NCI-H2196 (cell line): ENCODE results near the gene TRIM67.

Source experiments
- DNase-seq: peaks from one replicate; lab custom pipeline; 2025; ENCODE audit not compliant: unreplicated experiment; lab: John Stamatoyannopoulos, UW

TRIM67 gene

GRCh38 chr1:231232870-231233734 is 71.2 kb downstream of the TRIM67 start:
- no peak for DNase-seq

- no peak for DNase-seq
Measured at GRCh38 chr1:231233735-231234417, 72.0 kb downstream of the TRIM67 start.

DNA sequence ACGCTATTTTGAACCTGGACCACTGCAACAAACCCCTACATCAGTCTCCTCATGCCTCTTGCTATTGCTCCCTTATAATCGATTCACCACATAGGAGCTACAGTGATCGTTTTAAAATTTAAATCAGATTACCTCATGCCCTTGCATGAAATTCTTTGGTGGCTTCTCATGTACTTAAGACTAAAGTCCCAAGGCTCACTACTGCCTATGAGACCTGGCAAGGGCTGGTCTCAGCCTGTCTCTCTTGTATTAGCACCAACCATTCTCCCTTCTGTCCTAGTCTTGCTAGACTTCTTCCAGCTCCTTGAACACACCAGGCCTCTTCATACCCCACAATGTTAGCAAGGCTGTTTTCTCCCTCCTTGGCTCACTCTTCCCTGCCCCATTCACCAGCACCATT is 72.6 kb downstream of the TRIM67 start:
- DNase-seq: no peak

- DNase-seq: no peak
Measured at GRCh38 chr1:231235526-231236207, 73.8 kb downstream of the TRIM67 start.

DNA sequence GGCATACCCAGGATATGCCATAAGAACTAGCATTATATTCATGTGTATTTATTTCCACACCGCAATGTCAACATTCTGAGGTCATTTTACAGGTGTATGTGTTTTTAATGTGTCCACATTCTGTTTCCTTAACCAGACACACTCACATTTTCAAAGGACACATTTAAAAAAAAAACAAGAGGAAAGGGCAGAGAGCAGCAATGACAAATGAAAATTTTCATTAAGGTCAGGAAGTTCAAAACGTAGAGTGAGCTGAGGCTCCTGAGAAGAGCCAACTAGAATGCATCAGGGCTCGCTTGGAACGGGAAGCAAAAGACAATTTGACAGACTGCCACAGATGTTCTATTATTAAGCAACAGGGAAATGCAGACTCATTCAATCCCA is 74.3 kb downstream of the TRIM67 start:
- DNase-seq: peak; percentile 55

DNA sequence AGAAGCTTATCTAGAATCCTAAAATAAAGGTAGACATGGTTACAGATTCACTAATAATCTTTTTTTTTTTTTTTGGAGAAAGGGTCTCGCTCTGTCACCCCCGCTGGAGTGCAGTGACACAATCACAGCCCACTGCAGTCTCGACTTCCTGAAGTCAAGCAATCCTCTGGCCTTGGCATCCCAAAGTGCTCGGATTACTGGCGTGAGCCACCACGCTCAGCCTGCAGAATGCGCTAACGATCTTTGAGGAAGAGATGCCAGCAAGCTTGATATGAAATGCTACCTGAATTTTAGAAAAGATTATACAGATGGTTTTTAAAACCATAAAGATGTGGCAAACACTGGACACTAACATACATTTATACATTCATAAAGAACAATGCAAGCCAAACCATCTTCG is 75.1 kb downstream of the TRIM67 start:
- peak; percentile 18 for DNase-seq

DNA sequence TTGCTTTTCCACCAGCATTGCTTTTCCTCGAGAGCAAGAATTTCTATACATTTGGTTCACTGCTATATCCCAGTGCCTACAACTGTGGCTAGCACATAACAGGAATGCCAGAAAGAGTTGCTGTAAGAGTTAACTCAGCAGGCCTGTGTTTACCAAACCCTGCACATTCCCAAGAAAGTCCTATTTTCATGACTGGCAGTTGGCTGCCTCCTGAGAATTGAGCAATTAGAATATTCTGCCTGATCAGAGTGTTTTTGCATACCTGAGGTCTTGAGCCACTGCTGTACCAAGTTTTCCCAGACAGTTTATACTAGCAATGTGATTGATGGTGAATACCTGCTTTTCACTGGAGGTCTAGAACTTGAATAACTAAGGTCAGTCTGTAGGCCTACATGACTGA is 76.4 kb downstream of the TRIM67 start:
- no peak for DNase-seq

GRCh38 chr1:231240531-231240882 is 78.6 kb downstream of the TRIM67 start:
- no peak for DNase-seq

- DNase-seq: peak; percentile 89
Measured at GRCh38 chr1:231240883-231241735, 79.3 kb downstream of the TRIM67 start, which contains the start of gene GNPAT. Gene GNPAT, plus strand, starts transcription at chr1:231241212. Its CDS starts 167 bp downstream, at chr1:231241379.

- no peak for DNase-seq
Measured at GRCh38 chr1:231241750-231242149, 79.9 kb downstream of the TRIM67 start.

DNA sequence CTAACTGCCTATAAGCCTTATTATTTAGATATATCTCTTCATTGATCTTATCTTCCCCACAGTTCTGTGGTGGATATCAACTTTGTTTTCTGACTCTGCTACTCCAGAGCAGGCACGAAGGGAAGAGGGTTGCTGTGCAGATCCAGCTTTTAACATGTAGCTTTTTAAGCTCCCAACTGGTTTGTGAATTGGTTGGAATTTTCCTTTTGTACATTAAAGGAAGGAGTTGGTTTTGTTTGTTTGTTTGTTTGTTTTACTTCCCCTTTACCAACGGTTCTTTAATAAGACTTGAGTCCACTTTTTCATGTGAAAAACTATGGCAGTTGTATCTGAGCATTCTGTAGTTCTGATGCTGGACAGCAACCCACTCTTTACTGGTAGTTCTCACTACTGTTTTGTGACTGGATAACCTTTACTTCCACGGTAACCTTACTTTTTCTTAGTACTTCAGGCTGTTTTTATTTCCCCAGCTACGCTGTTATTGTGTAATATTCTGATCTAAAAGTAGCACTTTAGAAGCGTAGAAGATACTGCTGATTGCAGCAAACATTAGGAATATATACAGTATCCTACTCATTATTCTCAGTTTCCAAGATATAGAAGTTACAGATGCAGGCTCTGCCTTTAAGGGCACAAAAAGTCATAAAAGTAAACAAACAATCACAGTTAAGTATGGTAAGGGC is 80.8 kb downstream of the TRIM67 start:
- DNase-seq: no peak

DNA sequence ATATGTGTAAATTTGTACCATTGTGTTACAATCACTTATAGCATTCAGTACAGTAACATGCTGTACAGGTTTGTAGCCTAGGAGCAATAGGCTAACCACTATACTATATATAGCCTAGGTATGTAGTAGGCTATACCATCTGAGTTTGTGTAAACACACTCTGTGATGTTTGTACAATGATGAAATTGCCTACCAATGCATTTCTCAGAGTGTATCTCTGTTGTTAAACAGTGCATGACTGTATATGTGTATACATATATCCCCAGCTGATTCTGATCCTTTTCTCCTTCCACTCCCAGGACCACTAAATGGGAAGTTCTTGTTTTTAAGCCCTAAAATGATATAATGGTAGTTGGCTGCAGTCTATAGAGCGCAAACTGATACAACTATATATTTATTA is 86.9 kb downstream of the TRIM67 start:
- DNase-seq: no peak

- no peak for DNase-seq
Measured at GRCh38 chr1:231252336-231252735, 90.5 kb downstream of the TRIM67 start.

- DNase-seq: no peak
Measured at GRCh38 chr1:231260351-231260750, 98.5 kb downstream of the TRIM67 start.

- DNase-seq: no peak
Measured at GRCh38 chr1:231264642-231265041, 102.8 kb downstream of the TRIM67 start.

DNA sequence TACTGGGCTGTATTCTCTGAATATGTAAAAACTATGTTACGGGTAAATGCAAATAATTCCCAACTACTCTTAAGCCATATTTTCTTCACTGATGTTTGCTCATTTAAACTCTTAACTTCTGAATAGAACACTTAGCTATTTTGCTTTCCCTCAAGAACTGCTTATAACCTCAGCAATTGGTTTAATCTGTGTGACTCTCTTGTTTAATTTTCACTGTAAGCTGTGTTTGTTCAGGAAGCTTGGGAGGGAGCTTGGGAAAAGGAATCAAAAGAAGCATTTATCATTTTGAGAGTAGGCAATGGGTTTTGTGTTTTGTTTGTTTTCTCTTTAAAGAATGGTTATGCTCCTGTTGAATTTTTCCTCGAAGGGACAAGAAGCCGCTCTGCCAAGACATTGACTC is 103.5 kb downstream of the TRIM67 start:
- no peak for DNase-seq

- no peak for DNase-seq
Measured at GRCh38 chr1:231266811-231267322, 105.0 kb downstream of the TRIM67 start.
